Measurements from ENCODE around the gene SEPTIN1.

SEPTIN1 gene

GRCh38 chr16:30374538-30374937 lies 7.8 kb downstream of the SEPTIN1 start, which contains the start of gene MYL11:
TSS of gene MYL11 (plus strand) at chr16:30374802. CDS start at chr16:30374858, 56 bp downstream.
- DNase-seq: no peak

GRCh38 chr16:30372725-30373124 lies 9.6 kb downstream of the SEPTIN1 start:
- no peak for DNase-seq

DNA sequence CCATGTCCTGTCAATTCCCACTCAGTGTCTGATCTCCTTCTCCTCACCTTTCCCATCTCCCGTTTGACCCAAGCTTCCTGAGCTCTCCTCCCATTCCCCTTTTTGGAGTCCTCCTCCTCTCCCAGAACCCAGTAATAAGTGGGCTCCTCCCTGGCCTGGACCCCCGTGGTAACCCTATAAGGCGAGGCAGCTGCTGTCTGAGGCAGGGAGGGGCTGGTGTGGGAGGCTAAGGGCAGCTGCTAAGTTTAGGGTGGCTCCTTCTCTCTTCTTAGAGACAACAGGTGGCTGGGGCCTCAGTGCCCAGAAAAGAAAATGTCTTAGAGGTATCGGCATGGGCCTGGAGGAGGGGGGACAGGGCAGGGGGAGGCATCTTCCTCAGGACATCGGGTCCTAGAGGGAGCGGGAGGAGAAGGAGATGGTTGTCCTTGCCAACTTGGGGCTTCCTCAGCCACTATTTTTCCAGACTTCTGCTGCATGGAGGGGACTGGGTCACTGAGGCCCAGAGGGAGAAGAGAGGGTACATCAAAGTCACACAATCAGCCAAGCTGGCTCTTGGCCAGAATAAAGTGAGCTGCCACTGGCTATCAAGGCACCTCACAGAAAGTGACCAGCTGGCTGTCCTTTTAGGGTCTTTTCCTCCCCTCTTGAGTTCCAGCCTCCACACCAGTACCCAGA lies 10.2 kb downstream of the SEPTIN1 start:
- DNase-seq: no peak

DNA sequence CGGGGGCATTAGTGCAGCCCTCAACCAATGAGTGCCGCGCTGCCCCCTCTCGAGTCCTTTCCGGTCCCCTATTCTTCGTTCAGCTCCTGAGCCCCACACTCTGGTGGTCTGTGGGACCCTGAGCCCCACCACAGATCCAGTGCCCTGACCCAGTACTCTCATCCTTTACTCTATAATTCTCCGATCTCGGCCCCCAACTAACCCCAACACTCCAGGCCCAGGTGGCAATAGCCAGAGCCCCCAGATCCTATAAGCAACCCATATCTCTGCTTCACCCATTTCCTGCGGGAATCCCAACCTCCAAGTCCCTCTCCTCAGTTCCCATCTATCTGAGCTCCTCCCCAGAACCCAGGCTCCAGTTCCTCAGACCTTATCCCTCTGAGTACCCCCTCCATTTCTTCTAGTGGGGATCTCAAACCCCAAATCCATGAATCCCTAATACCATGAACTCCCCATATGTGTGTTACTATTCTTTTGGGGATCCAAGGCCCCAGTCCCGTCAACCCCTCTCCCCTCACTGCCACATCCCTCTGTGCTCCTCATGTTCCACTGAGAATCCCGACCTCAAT lies 11.0 kb downstream of the SEPTIN1 start:
- no peak for DNase-seq

GRCh38 chr16:30370456-30371247 lies 11.7 kb downstream of the SEPTIN1 start, which contains the start of gene TBC1D10B:
TSS of gene TBC1D10B (minus strand) at chr16:30370494. CDS start at chr16:30370183, 311 bp downstream.
- DNase-seq: peak; percentile 100

DNA sequence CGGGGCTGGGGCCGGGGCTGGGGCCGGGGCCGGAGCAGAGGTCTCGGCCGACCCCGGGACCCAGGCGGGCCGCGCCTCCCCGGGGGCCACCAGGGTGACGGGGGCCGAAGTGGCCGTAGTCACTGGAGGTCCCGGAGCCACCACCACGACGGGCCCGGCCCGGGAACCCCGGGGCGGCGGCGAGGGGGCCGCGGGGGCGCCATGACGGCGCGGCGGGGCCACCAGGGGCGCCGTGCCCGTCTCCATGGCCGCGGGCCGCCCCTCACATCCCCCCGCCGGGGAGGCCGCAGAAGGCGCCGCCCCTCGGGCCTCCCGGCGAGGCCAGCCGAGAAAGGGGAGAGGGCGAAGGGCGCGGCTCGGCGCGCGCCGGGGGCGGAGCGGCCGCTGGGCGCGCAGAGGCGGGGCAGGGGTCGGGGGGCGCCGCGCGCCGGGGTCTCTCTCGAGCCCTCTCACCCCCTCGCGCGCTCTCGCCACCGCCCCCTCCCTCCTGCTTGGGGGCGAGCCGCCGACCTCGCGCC lies 12.4 kb downstream of the SEPTIN1 start:
- DNase-seq: no peak

DNA sequence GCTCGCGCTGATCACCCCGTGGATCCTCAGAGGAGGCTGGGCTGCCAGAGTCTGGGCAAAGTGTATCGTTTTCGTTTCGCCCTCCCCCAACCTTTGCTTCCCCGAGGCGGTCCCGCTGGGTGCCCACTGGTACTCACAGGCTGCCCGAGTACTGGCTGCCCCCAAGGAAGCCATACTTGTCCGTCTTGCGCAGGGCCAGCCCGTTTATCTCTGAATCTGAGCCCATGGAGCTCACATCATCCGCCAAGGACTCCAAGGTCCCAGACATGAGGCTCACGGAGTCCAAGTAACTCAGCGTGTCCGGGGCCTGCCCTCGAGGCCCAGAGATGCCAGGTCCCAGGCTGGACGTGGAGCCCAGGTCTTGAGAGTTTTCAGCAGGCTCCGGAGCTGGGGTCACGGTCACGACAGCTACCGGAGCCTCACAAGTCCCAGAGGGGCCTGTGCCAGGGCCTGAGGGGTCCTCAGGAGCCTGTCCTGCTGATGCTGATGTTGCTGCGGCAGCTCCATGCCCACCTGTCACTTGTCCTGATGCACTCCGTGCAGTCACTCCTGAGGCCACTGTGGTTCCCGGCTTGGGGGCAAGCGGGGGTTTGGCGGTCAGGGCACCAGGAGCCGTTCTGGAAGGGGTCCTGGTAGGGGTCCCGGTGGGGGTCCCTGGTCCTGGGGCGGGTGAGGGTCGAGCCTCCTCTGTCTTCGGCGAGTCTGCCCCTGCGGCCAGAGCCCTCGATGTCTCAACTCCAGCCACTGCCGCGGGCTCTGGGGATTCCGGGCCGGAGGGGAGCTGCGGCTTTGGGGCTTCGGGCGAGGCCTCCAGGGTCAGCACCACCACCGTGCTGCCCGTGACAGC lies 13.0 kb downstream of the SEPTIN1 start:
- no peak for DNase-seq

DNA sequence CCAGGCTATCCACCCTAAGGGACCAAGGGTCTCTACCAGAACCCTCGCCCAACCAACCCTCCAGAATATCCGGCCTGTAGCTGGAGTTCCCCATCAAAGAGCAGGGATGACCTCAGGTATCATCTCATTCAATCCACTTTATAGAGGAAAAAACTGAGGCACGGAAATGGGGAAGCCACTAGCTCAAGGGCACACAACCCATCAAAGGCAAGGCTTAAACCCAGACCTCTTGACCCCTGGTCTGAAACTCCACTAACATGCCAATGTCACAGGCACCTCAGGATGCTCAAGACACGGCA lies 13.6 kb downstream of the SEPTIN1 start:
- no peak for DNase-seq

- no peak for DNase-seq
Observed at GRCh38 chr16:30368122-30368791, 14.1 kb downstream of the SEPTIN1 start.

GRCh38 chr16:30367349-30368009 lies 14.9 kb downstream of the SEPTIN1 start:
- DNase-seq: no peak

DNA sequence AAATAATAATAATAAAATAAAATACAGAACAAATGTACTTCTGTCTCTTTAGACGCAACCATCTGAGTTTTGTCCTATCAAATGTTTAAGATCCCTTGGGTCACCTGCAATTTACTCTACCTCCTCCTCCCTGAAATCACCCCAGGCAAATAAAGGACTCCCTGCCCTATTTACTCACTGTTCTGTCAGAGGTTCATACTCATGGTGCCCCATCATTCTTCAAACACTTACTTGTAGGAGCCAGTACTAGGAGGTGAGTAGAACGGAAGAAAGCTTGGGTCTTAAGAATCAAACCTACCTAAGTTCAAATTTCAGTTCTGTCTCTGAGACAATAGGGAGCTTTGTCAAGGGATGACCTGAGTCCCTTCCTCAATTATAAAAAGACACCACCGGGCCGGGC lies 15.8 kb downstream of the SEPTIN1 start:
- DNase-seq: no peak

GRCh38 chr16:30365200-30365599 lies 17.2 kb downstream of the SEPTIN1 start:
- DNase-seq: no peak

- no peak for DNase-seq
Observed at GRCh38 chr16:30361180-30361579, 21.2 kb downstream of the SEPTIN1 start.

GRCh38 chr16:30359871-30360170 lies 22.5 kb downstream of the SEPTIN1 start:
- no peak for DNase-seq

- no peak for DNase-seq
Observed at GRCh38 chr16:30358990-30359870, 23.1 kb downstream of the SEPTIN1 start.

DNA sequence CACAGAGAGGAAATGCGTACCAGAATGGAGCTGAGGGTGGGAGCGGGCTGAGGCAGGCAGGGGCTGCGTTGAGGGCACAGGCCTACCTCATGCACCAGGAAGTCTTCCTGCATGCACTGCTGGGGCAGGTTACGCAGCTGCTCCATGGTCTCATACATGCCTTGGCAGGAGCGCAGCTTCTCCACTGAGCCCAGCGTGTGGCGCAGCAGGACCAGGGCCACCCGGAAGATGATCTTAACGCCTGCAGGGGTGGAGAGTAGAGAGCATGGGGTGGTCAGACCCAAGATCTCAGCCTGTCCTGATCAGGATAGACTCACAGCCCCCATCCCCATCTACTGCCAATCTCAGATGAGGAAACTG lies 23.8 kb downstream of the SEPTIN1 start:
- no peak for DNase-seq

DNA sequence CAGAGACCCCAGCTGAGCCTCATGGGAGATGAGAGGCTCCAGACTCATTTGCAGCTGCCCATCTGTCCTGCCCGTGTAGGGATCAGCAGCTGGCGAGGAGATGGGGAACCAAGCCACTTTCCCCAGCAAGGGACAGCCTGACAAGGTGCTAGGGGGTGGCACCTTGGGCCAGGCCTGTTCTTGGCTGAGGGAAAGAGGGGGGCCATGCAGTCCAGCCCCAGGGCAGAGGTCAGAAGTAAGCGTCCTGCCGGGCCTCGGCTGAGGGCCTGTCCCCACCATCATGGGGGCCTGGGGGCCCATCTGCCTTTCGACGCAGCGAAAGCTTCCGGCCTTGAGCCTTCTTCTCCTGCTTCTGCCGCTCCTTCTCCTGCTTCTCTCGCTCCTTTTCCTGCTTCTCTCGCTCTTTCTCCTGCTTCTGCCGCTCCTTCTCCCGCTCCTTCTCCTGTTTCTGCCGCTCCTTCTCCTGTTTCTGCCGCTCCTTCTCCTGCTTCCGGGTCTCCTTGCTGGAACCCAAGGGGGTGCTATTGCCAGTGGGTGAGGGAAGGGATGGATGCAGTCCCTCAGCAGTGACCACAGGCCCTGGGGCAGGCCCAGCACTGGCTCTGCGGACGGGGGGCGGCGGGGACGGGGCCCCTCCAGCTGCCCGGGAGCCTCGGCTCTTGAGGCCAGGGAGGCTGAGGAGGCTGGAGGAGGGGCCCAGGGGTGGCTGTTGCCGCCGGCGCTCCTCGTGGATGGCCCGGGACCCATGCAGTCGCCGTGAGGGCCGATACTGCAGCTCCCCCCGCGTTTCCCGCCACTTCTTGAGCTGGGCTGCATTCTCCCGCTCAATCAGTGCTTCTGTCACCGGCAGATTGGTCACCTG lies 24.4 kb downstream of the SEPTIN1 start:
- no peak for DNase-seq

DNA sequence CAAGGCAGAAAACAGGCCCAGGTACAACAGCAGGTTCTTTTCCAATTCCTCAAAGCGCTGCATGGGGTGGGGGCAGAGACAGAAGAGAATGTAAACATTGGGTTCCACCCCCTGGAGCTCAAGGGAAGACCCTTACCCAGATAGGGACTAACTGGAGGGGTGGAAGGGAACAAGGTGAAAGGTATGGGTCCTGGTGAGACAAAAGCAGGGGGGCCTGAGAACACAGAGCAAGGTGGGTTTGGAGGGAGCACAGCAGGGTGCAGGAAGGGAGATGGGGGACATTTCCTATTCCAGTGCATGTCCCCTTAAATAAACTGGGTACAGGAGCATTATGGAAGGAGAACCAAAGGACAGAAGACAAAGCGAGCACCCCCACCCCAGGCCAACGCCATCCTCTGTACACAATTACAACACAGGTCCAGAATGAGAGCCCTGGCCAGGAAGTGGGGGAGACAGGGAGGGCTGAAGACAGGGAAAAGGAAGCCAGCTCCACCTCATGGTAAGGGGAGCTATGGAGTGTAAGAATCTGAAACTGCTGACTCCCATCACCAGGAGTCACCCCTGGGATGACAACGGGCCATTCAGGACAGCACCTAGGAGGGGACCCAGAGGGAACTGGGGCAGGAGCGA lies 25.2 kb downstream of the SEPTIN1 start:
- no peak for DNase-seq

- no peak for DNase-seq
Observed at GRCh38 chr16:30356401-30357084, 25.8 kb downstream of the SEPTIN1 start.

Data from NCI-H146 (cell line).